CD14-positive monocyte (primary cell): Measurements from ENCODE around the gene HSPA6. TPM values are rescaled to one million over a fixed set of nuclear protein-coding genes. Genes with fewer than 3 reads are reported as not detected.

Experiments
- DNase-seq, 3 donors: peaks; one replicate each; pipeline ENCODE4 v3.0.0-alpha.2; 2011 to 2022
- H2AFZ ChIP-seq: 2 replicates; pipeline ENCODE4 v1.6.0; 2012; ENCODE audit warnings: mild to moderate bottlenecking, low read depth, low read length, inconsistent platforms; ENCODE audit not compliant: insufficient read depth, poor library complexity, severe bottlenecking
- H3K27ac ChIP-seq, 2 donors: 1 replicate in 1 of 2; 2 replicates in 1 of 2; pipeline ENCODE4 v1.5.1; 2012 to 2013; ENCODE audit warnings: low read length in 2 of 2, control low read depth in 1 of 2, inconsistent platforms in 1 of 2, low read depth in 1 of 2, mild to moderate bottlenecking in 1 of 2
- H3K27me3 ChIP-seq, 2 donors: one replicate each; pipeline versions ENCODE4 v1.6.0 to v1.6.1; 2011 to 2013; ENCODE audit warnings: low read length in 2 of 2; ENCODE audit not compliant: control insufficient read depth in 2 of 2, insufficient read depth in 2 of 2
- H3K36me3 ChIP-seq, 2 donors: replicated peaks in 1 of 2; 1 replicate in 1 of 2; 2 replicates in 1 of 2; pipeline versions ENCODE4 v1.5.1 to v1.6.1; 2012 to 2013; ENCODE audit warnings: low read length in 2 of 2, control low read depth in 1 of 2, inconsistent platforms in 1 of 2, mild to moderate bottlenecking in 1 of 2; ENCODE audit not compliant: insufficient read depth in 2 of 2, control insufficient read depth in 1 of 2
- H3K4me1 ChIP-seq, 2 donors: 1 replicate in 1 of 2; 2 replicates in 1 of 2; pipeline versions ENCODE4 v1.5.1 to v1.6.1; 2012 to 2013; ENCODE audit warnings: low read length in 2 of 2, control low read depth in 1 of 2, inconsistent platforms in 1 of 2, mild to moderate bottlenecking in 1 of 2, moderate library complexity in 1 of 2; ENCODE audit not compliant: insufficient read depth in 2 of 2, control insufficient read depth in 1 of 2
- H3K4me2 ChIP-seq: replicated peaks from 2 replicates; pipeline ENCODE3; 2012; ENCODE audit warnings: low read length, moderate library complexity, mild to moderate bottlenecking; ENCODE audit not compliant: poor library complexity, severe bottlenecking; ENCODE audit errors: extremely low read depth
- H3K4me3 ChIP-seq, 3 experiments: fragments of 200-600 bp in 1 of 3; sonication (generic) in 1 of 3; replicated peaks in 1 of 3; 1 replicate in 2 of 3; 2 replicates in 1 of 3; pipeline ENCODE4 v1.5.1; 2011 to 2013; ENCODE audit warnings: low read length in 3 of 3, mild to moderate bottlenecking in 3 of 3, control low read depth in 2 of 3, low read depth in 2 of 3, inconsistent platforms in 1 of 3, moderate library complexity in 1 of 3
- H3K79me2 ChIP-seq: 2 replicates; pipeline ENCODE4 v1.6.0; 2012; ENCODE audit warnings: mild to moderate bottlenecking, control low read depth, inconsistent platforms, low read length, moderate library complexity; ENCODE audit not compliant: insufficient read depth
- H3K9ac ChIP-seq: 2 replicates; pipeline ENCODE4 v1.6.0; 2017; ENCODE audit warnings: low read length, mild to moderate bottlenecking; ENCODE audit not compliant: insufficient read depth, poor library complexity, severe bottlenecking
- H3K9me3 ChIP-seq, 2 donors: replicated peaks in 1 of 2; 1 replicate in 1 of 2; 2 replicates in 1 of 2; pipeline versions ENCODE4 v1.5.1 to v1.6.1; 2012 to 2013; ENCODE audit warnings: low read length in 2 of 2, control low read depth in 1 of 2; ENCODE audit not compliant: control insufficient read depth in 1 of 2, insufficient read depth in 1 of 2
- H4K20me1 ChIP-seq: 2 replicates; pipeline ENCODE4 v1.6.0; 2012; ENCODE audit warnings: mild to moderate bottlenecking, low read length, control low read depth, moderate library complexity; ENCODE audit not compliant: insufficient read depth
- H3K27ac Mint-ChIP-seq, 7 donors: one replicate each; pipeline ENCODE4 v1.8.0; 2020; ENCODE audit warnings: mild to moderate bottlenecking in 7 of 7, mixed read lengths in 7 of 7, moderate library complexity in 6 of 7, inconsistent platforms in 2 of 7
- H3K27me3 Mint-ChIP-seq, 3 donors: one replicate each; pipeline ENCODE4 v1.8.0; 2021 to 2022; ENCODE audit warnings: low read depth in 3 of 3, mild to moderate bottlenecking in 3 of 3, mixed read lengths in 3 of 3, moderate library complexity in 3 of 3, inconsistent platforms in 1 of 3
- H3K36me3 Mint-ChIP-seq, 2 donors: one replicate each; pipeline ENCODE4 v1.8.0; 2020; ENCODE audit warnings: mixed read lengths in 2 of 2, inconsistent platforms in 1 of 2, mild to moderate bottlenecking in 1 of 2
- H3K4me1 Mint-ChIP-seq: one replicate; pipeline ENCODE4 v1.8.0; 2020; ENCODE audit warnings: mild to moderate bottlenecking, mixed read lengths
- H3K4me3 Mint-ChIP-seq, 2 donors: one replicate each; pipeline ENCODE4 v1.8.0; 2020; ENCODE audit warnings: mild to moderate bottlenecking in 2 of 2, mixed read lengths in 2 of 2, moderate library complexity in 1 of 2
- H3K9me3 Mint-ChIP-seq, 7 donors: one replicate each; pipeline ENCODE4 v1.8.0; 2020 to 2022; ENCODE audit warnings: mixed read lengths in 7 of 7, mild to moderate bottlenecking in 6 of 7, moderate library complexity in 6 of 7, inconsistent platforms in 2 of 7
- CTCF ChIP-seq: fragments of 200-600 bp; IDR thresholded peaks from one replicate; pipeline ENCODE4 v1.8.0; 2022; ENCODE audit warnings: antibody characterized with exemption, mild to moderate bottlenecking
- WGBS: methylation state at CpG from one replicate; pipeline ENCODE4 v1.1.5; 2013; ENCODE audit warnings: missing lambda C conversion rate; ENCODE audit not compliant: insufficient coverage; 5-methylcytosine and 5-hydroxymethylcytosine counted together
- intact Hi-C, 2 donors: fragments of 100-400 bp; cut with micrococcal nuclease; formaldehyde crosslinking; loops; one replicate each; pipeline versions ENCODE4 v1.15.0 to v1.15.1; 2023
- polyA plus RNA-seq, 3 donors: library from polyadenylated mRNA; depleted of rRNA in 1 of 3; unstranded in 2 of 3; stranded (reverse) in 1 of 3; fragments of 300-500 nt in 2 of 3; fragments of >200 nt in 1 of 3; fragmentation: Illumina TruSeq in 2 of 3; gene quantifications; 1 replicate in 2 of 3; 2 replicates in 1 of 3; pipeline ENCODE4 v1.2.3, GENCODE V29; 2012 to 2021

Gene HSPA6
- polyA plus RNA-seq, 3 donors = 3.4 to 37.5 (median 19.3) TPM

GRCh38 chr1:161495490-161495889, 28.9 kb upstream of the HSPA6 start:
- H3K9me3 ChIP-seq = no peaks in the 10 kb centered on the region
- no peaks in the 10 kb centered on the region for H4K20me1 ChIP-seq
- no peak for TF ChIP-seq CTCF
- intact Hi-C loops = no loop called here
- H3K9ac ChIP-seq = no peak overlapping the region
- no peak overlapping the region for H3K4me2 ChIP-seq
- H3K27me3 Mint-ChIP-seq = peaks cover 8 to 20% (median 11%) of the 10 kb centered on the region in 3 donors
- no peak overlapping the region for H3K27ac ChIP-seq
- H3K4me1 ChIP-seq = peaks cover 35 to 36% of the 10 kb centered on the region in 2 donors
- H3K36me3 ChIP-seq = no peaks in the 10 kb centered on the region
- no peak overlapping the region for H2AFZ ChIP-seq
- H3K27ac Mint-ChIP-seq = no peak overlapping the region
- no peak for DNase-seq
- peaks cover 46% of the 10 kb centered on the region for H3K4me1 Mint-ChIP-seq
- H3K4me3 ChIP-seq = no peak overlapping the region
- H3K79me2 ChIP-seq = no peaks in the 10 kb centered on the region
- no peak overlapping the region for H3K4me3 Mint-ChIP-seq
- peaks cover 8 to 9% of the 10 kb centered on the region in 2 donors for H3K27me3 ChIP-seq
- H3K9me3 Mint-ChIP-seq = peaks cover 0 to 3% (median 0%) of the 10 kb centered on the region in 7 donors
- H3K36me3 Mint-ChIP-seq = no peaks in the 10 kb centered on the region

GRCh38 chr1:161497961-161498360, 26.4 kb upstream of the HSPA6 start:
- Histone ChIP-seq H3K27me3 (no peaks in the 10 kb centered on the region), H3K4me2 (no peak overlapping the region), H3K79me2 (no peaks in the 10 kb centered on the region), H3K9me3 (no peaks in the 10 kb centered on the region), H3K4me3 (no peak overlapping the region), H3K27ac (no peak overlapping the region), H4K20me1 (no peaks in the 10 kb centered on the region), H2AFZ (no peak overlapping the region), H3K9ac (no peak overlapping the region), H3K4me1 (peaks cover 33 to 35% of the 10 kb centered on the region in 2 donors), H3K36me3 (no peaks in the 10 kb centered on the region)
- DNase-seq = no peak
- peaks cover 35% of the 10 kb centered on the region for H3K4me1 Mint-ChIP-seq
- H3K9me3 Mint-ChIP-seq = no peaks in the 10 kb centered on the region
- WGBS = no CpG with 5 or more reads among the region's 1 CpG
- no peak for TF ChIP-seq CTCF
- H3K27ac Mint-ChIP-seq = no peak overlapping the region
- peaks cover 0 to 5% (median 2%) of the 10 kb centered on the region in 3 donors for H3K27me3 Mint-ChIP-seq
- H3K36me3 Mint-ChIP-seq = no peaks in the 10 kb centered on the region
- H3K4me3 Mint-ChIP-seq = no peak overlapping the region
- intact Hi-C loops = no loop called here
